IMR-90 (cell line): ENCODE data around the gene AP2M1. TPM values are rescaled to one million over a fixed set of nuclear protein-coding genes. Genes with fewer than 3 reads are reported as not detected.
A peak's percentile ranks its signal among the peaks of the same experiment; 100 is the strongest.

Experiments
- ATAC-seq: fragments of 200-7000 bp; cut with Tn5 transposase; 2 replicates; pipeline ENCODE4 v1.9.1; 2020; ENCODE audit warnings: low read depth, mild to moderate bottlenecking, moderate library complexity
- Bru-seq: library from RNA; stranded (reverse); fragments of 400-500 nt; gene quantifications from one replicate; lab custom pipeline; 2021; lab: Mats Ljungman, UMichigan
- BruChase-seq, 2 experiments: library from RNA; stranded (reverse); fragments of 400-500 nt; gene quantifications; one replicate each; lab custom pipeline; 2021; lab: Mats Ljungman, UMichigan
- BruUV-seq: library from RNA; stranded (reverse); fragments of 400-500 nt; replicated peaks from 2 replicates; lab custom pipeline; 2021; lab: Mats Ljungman, UMichigan
- CTCF ChIA-PET: fragments of 300-600 bp; formaldehyde crosslinking; extraction: SDS; loops from one replicate; lab custom pipeline; 2021; ENCODE audit warnings: antibody characterized with exemption; lab: Yijun Ruan, JAX
- POLR2A ChIA-PET: fragments of 300-600 bp; sonication (Branson Sonifier 250); formaldehyde crosslinking; loops from one replicate; lab custom pipeline; 2022; ENCODE audit warnings: antibody characterized with exemption; ENCODE audit not compliant: unreplicated experiment; lab: Charles Lee
- DNase-seq: peaks from one replicate; pipeline ENCODE4 v3.0.0; 2013
- H2AFZ ChIP-seq: replicated peaks from 2 replicates; pipeline ENCODE3; 2013; ENCODE audit warnings: low read length, mild to moderate bottlenecking; ENCODE audit not compliant: poor library complexity
- H2AK5ac ChIP-seq: 2 replicates; pipeline ENCODE4 v1.6.1; 2013; ENCODE audit warnings: low read depth, low read length, inconsistent platforms
- H2AK9ac ChIP-seq: replicated peaks from 2 replicates; pipeline ENCODE3; 2013; ENCODE audit warnings: mild to moderate bottlenecking, low read depth, low read length, moderate library complexity; ENCODE audit not compliant: poor library complexity
- H2BK120ac ChIP-seq: 2 replicates; pipeline ENCODE4 v1.6.1; 2013; ENCODE audit warnings: low read depth, low read length, inconsistent platforms
- H2BK15ac ChIP-seq: 3 replicates; pipeline ENCODE4 v1.6.1; 2013; ENCODE audit warnings: low read depth, low read length, inconsistent platforms
- H2BK20ac ChIP-seq: 2 replicates; pipeline ENCODE4 v1.6.1; 2013; ENCODE audit warnings: low read depth, mild to moderate bottlenecking, inconsistent platforms, low read length, moderate library complexity
- H2BK5ac ChIP-seq: 2 replicates; pipeline ENCODE4 v1.6.1; 2013; ENCODE audit warnings: mild to moderate bottlenecking, low read depth, low read length, inconsistent platforms; ENCODE audit not compliant: poor library complexity, severe bottlenecking
- H3K14ac ChIP-seq: replicated peaks from 2 replicates; pipeline ENCODE4 v1.6.1; 2013; ENCODE audit warnings: low read depth, low read length, inconsistent platforms
- H3K18ac ChIP-seq: 2 replicates; pipeline ENCODE4 v1.6.1; 2013; ENCODE audit warnings: low read depth, low read length, control low read depth
- H3K23ac ChIP-seq: 2 replicates; pipeline ENCODE4 v1.6.1; 2013; ENCODE audit warnings: low read depth, low read length, inconsistent platforms
- H3K27ac ChIP-seq: 2 replicates; pipeline ENCODE4 v1.5.1; 2013; ENCODE audit warnings: mild to moderate bottlenecking, control low read depth, low read length; ENCODE audit not compliant: insufficient read depth
- H3K27me3 ChIP-seq: 2 replicates; pipeline ENCODE4 v1.6.1; 2013; ENCODE audit warnings: low read length; ENCODE audit not compliant: control insufficient read depth, insufficient read depth
- H3K36me3 ChIP-seq: 2 replicates; pipeline ENCODE4 v1.6.1; 2013; ENCODE audit warnings: low read length, mixed read lengths; ENCODE audit not compliant: control insufficient read depth, insufficient read depth
- H3K4ac ChIP-seq: 2 replicates; pipeline ENCODE4 v1.6.1; 2013; ENCODE audit warnings: low read depth, low read length, inconsistent platforms
- H3K4me1 ChIP-seq: 2 replicates; pipeline ENCODE4 v1.6.1; 2013; ENCODE audit warnings: low read length, mixed read lengths; ENCODE audit not compliant: control insufficient read depth, insufficient read depth
- H3K4me2 ChIP-seq: 2 replicates; pipeline ENCODE4 v1.6.1; 2013; ENCODE audit warnings: low read depth, mild to moderate bottlenecking, control low read depth, low read length, moderate library complexity
- H3K4me3 ChIP-seq: 2 replicates; pipeline ENCODE4 v1.5.1; 2013; ENCODE audit warnings: low read depth, mild to moderate bottlenecking, control low read depth, low read length, moderate library complexity; ENCODE audit not compliant: insufficient read depth
- H3K56ac ChIP-seq: 2 replicates; pipeline ENCODE4 v1.6.1; 2013; ENCODE audit warnings: low read length, inconsistent platforms; ENCODE audit not compliant: insufficient read depth; ENCODE audit errors: extremely low read depth
- H3K79me1 ChIP-seq, 2 experiments: 2 replicates each; pipeline ENCODE4 v1.6.1; 2013; ENCODE audit warnings: low read length in 2 of 2, inconsistent platforms in 1 of 2, low read depth in 1 of 2
- H3K9ac ChIP-seq: 2 replicates; pipeline ENCODE4 v1.6.1; 2013; ENCODE audit warnings: low read depth, low read length, control low read depth
- H3K9me1 ChIP-seq: 2 replicates; pipeline ENCODE4 v1.6.1; 2013; ENCODE audit warnings: low read length, inconsistent platforms; ENCODE audit not compliant: insufficient read depth
- H3K9me3 ChIP-seq: 2 replicates; pipeline ENCODE4 v1.6.1; 2013; ENCODE audit warnings: low read length; ENCODE audit not compliant: control insufficient read depth, insufficient read depth
- H4K20me1 ChIP-seq: 2 replicates; pipeline ENCODE4 v1.6.1; 2013; ENCODE audit warnings: low read length, inconsistent platforms; ENCODE audit not compliant: insufficient read depth
- H4K5ac ChIP-seq: 2 replicates; pipeline ENCODE4 v1.6.1; 2013; ENCODE audit warnings: mild to moderate bottlenecking, low read depth, low read length, control low read depth
- H4K8ac ChIP-seq, 2 experiments: 2 replicates each; pipeline ENCODE4 v1.6.1; 2013; ENCODE audit warnings: low read depth in 2 of 2, low read length in 2 of 2, control low read depth in 1 of 2, inconsistent platforms in 1 of 2
- H4K91ac ChIP-seq: 2 replicates; pipeline ENCODE4 v1.6.1; 2013; ENCODE audit warnings: low read depth, low read length, inconsistent platforms; ENCODE audit not compliant: insufficient read depth
- CHD1 ChIP-seq: IDR thresholded peaks from 2 replicates; pipeline ENCODE4 v1.6.1; 2012; ENCODE audit warnings: low read depth, low read length, improper control_type of control experiment
- FOS ChIP-seq: fragments of 150-350 bp; IDR thresholded peaks from 2 replicates; pipeline ENCODE4 v1.6.1; 2016; ENCODE audit warnings: low read depth, low read length
- MAZ ChIP-seq: IDR thresholded peaks from 2 replicates; pipeline ENCODE4 v1.6.1; 2012; ENCODE audit warnings: low read depth, mild to moderate bottlenecking, low read length, improper control_type of control experiment, moderate library complexity, borderline replicate concordance
- POLR2A ChIP-seq: IDR thresholded peaks from 2 replicates; pipeline ENCODE4 v1.6.1; 2012; ENCODE audit warnings: mild to moderate bottlenecking, low read depth, low read length
- WGBS, 2 experiments: methylation state at CpG; one replicate each; pipeline versions ENCODE4 v1.1.5 to v1.1.7; 2013; ENCODE audit warnings: missing lambda C conversion rate in 2 of 2; ENCODE audit not compliant: insufficient read length in 1 of 2; ENCODE audit errors: extremely low coverage in 2 of 2; 5-methylcytosine and 5-hydroxymethylcytosine counted together
- dilution Hi-C: fragments of 300-500 bp; cut with HindIII; formaldehyde crosslinking; loops from one replicate; pipeline ENCODE4 v1.14.3; 2018; ENCODE audit warnings: low sequenced_read_pairs; ENCODE audit not compliant: unreplicated experiment
- in situ Hi-C: fragments of 300-500 bp; cut with MboI; formaldehyde crosslinking; loops from 3 replicates; pipeline ENCODE4 v1.14.3; 2019; ENCODE audit warnings: low sequenced_read_pairs, inconsistent platforms, mixed read lengths
- intact Hi-C: fragments of 100-400 bp; cut with micrococcal nuclease; formaldehyde crosslinking; loops from 2 replicates; pipeline ENCODE4 v1.10.0; 2022
- long read RNA-seq: library from polyadenylated mRNA; unstranded; transcript quantifications from one replicate; pipeline ENCODE4 v2.0.0, GENCODE V29; 2021; ENCODE audit not compliant: unreplicated experiment
- polyA plus RNA-seq, 3 experiments: library from polyadenylated mRNA; depleted of rRNA; stranded (reverse); fragments of >200 nt; gene quantifications; 2 replicates each; pipeline ENCODE4 v1.2.3, GENCODE V29; 2012; ENCODE audit warnings: low replicate concordance in 1 of 3
- total RNA-seq: library from RNA; depleted of rRNA; stranded (reverse); fragments of >200 nt; gene quantifications from 2 replicates; pipeline ENCODE4 v1.2.3, GENCODE V29; 2012; rRNA removed
- TF ChIP-seq, protein P1 (sequence below): fragments of 150-350 bp; IDR thresholded peaks from 2 replicates; pipeline ENCODE4 v1.6.1; 2017; ENCODE audit warnings: mild to moderate bottlenecking, antibody characterized with exemption, low read length, low read depth

Gene AP2M1
- total RNA-seq, result 855 and 876 TPM in 2 replicates
- polyA plus RNA-seq (2012; rRNA removed), result 1,065 and 1,068 TPM in 2 replicates
- polyA plus RNA-seq (2012; cell fraction: cytosol; rRNA removed), result 678 and 934 TPM in 2 replicates
- 745 and 883 TPM in 2 replicates for polyA plus RNA-seq (2012; cell fraction: nucleus; rRNA removed; ENCODE audit: low replicate concordance)
- Bru-seq, nascent RNA, result percentile 95 among the genes with signal in this experiment
- percentile 97 among the genes with signal in this experiment for BruChase-seq, experiment 1, labeled RNA remaining after a 6-hour chase
- percentile 95 among the genes with signal in this experiment for BruChase-seq, experiment 2, labeled RNA remaining after a 2-hour chase
- long read RNA-seq, transcript AP2M1-207 (10 exons, 1,950 nt), result minor isoform, 61 of 1,281 reads
- long read RNA-seq, transcript AP2M1-202 (11 exons, 2,091 nt), result major isoform, 351 of 1,281 reads
- long read RNA-seq, partial matches to known transcripts, result 157 of 1,281 reads
- long read RNA-seq, other reads (novel, unspliced or antisense), result 711 of 1,281 reads

GRCh38 chr3:184174646-184175492, at the start of gene AP2M1:
TSS of gene AP2M1 (plus strand) at chr3:184174855. CDS start at chr3:184176994, 2,139 bp downstream.
- peak; percentile 73 for ATAC-seq
- H3K79me1 ChIP-seq, result peaks cover 30 to 62% of the 10 kb centered on the region in 2 experiments; a peak in 3 of 4 replicates
- peak within 1 kb of the TSS; percentile 96 for H3K27ac ChIP-seq
- TF ChIP-seq FOS (no peak), CHD1 (no peak), MAZ (peak; percentile 91), POLR2A (peak; percentile 65; the same call in 1 of the 2 replicates)
- TF ChIP-seq, protein P1, sequence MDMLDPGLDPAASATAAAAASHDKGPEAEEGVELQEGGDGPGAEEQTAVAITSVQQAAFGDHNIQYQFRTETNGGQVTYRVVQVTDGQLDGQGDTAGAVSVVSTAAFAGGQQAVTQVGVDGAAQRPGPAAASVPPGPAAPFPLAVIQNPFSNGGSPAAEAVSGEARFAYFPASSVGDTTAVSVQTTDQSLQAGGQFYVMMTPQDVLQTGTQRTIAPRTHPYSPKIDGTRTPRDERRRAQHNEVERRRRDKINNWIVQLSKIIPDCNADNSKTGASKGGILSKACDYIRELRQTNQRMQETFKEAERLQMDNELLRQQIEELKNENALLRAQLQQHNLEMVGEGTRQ, result no peak
- peak within 1 kb of the TSS; percentile 83 for H4K5ac ChIP-seq
- no peak within 1 kb of the TSS; the same call in 1 of the 2 replicates for H2BK20ac ChIP-seq
- H3K56ac ChIP-seq, result peak within 1 kb of the TSS; percentile 95
- peak within 1 kb of the TSS; percentile 97 for H3K14ac ChIP-seq
- H3K4ac ChIP-seq, result peak within 1 kb of the TSS; percentile 94
- in situ Hi-C loops (no loop called here), intact Hi-C loops (loop anchor here (5.0 kb wide), 1 partner anchor 278 kb away; no protein-coding TSS in a partner anchor), dilution Hi-C loops (no loop called here)
- H3K9me3 ChIP-seq, result no peaks in the 10 kb centered on the region
- 1% methylated on average over 42 of the region's 73 CpGs; no CpG with 5 or more reads in 1 of the 2 experiments for WGBS, 2 experiments
- peaks cover 19% of the 10 kb centered on the region for H3K4me1 ChIP-seq
- peaks cover 48% of the 10 kb centered on the region for H3K36me3 ChIP-seq
- H3K18ac ChIP-seq, result peak within 1 kb of the TSS; percentile 82
- no TSS peak for BruUV-seq
- peak; percentile 100 for DNase-seq
- H2BK15ac ChIP-seq, result peak within 1 kb of the TSS; percentile 34; the same call in 1 of the 3 replicates
- H3K9ac ChIP-seq, result peak within 1 kb of the TSS; percentile 96
- peak within 1 kb of the TSS; percentile 98 for H2AK5ac ChIP-seq
- CTCF ChIA-PET, result no interaction called here
- peak within 1 kb of the TSS; percentile 99 for H2AK9ac ChIP-seq
- peak within 1 kb of the TSS; percentile 97 for H3K4me2 ChIP-seq
- peaks cover 47% of the 10 kb centered on the region for H4K20me1 ChIP-seq
- no peaks in the 10 kb centered on the region for H3K27me3 ChIP-seq
- H3K4me3 ChIP-seq, result peak within 1 kb of the TSS; percentile 86
- POLR2A ChIA-PET, result interaction anchor here (0.6 kb wide), 1 partner anchor 71 kb away, joined by 14 read pairs; no protein-coding TSS in a partner anchor
- peak within 1 kb of the TSS; percentile 98 for H3K23ac ChIP-seq
- peak within 1 kb of the TSS; percentile 50 for H2BK120ac ChIP-seq
- H4K91ac ChIP-seq, result peak within 1 kb of the TSS; percentile 97
- peak within 1 kb of the TSS; percentile 91 for H2AFZ ChIP-seq
- peak within 1 kb of the TSS; percentile 77 to 93 for H4K8ac ChIP-seq
- peak within 1 kb of the TSS; percentile 96 for H2BK5ac ChIP-seq
- H3K9me1 ChIP-seq, result peaks cover 29% of the 10 kb centered on the region
